CD4-positive, CD25-positive, alpha-beta regulatory T cell (primary cell): Measurements from ENCODE around the gene PLEKHM1. TPM values are rescaled to one million over a fixed set of nuclear protein-coding genes. Genes with fewer than 3 reads are reported as not detected.
A peak's percentile ranks its signal among the peaks of the same experiment; 100 is the strongest.

Experiments
- ATAC-seq, 2 donors: fragments of 150-1000 bp; cut with Tn5 transposase; one replicate each; pipeline ENCODE4 v1.10.0; 2021; ENCODE audit warnings: low read depth in 2 of 2, moderate number of reproducible peaks in 2 of 2, moderate library complexity in 1 of 2
- DNase-seq, 3 donors: peaks; one replicate each; pipeline versions ENCODE4 v3.0.0 to v3.0.0-alpha.2; 2012 to 2022; ENCODE audit warnings: mixed read lengths in 1 of 3
- H3K27ac ChIP-seq: one replicate; pipeline ENCODE4 v1.7.0; 2013; ENCODE audit warnings: mild to moderate bottlenecking, low read length; ENCODE audit not compliant: insufficient read depth, poor library complexity, severe bottlenecking
- H3K27me3 ChIP-seq: one replicate; pipeline ENCODE4 v1.7.0; 2013; ENCODE audit warnings: low read length; ENCODE audit not compliant: control insufficient read depth, insufficient read depth
- H3K36me3 ChIP-seq: one replicate; pipeline ENCODE4 v1.7.0; 2013; ENCODE audit warnings: mild to moderate bottlenecking, low read length, moderate library complexity; ENCODE audit not compliant: control insufficient read depth, insufficient read depth
- H3K4me1 ChIP-seq: 2 replicates; pipeline ENCODE4 v1.7.0; 2013; ENCODE audit warnings: mild to moderate bottlenecking, low read length; ENCODE audit not compliant: insufficient read depth, control insufficient read depth, poor library complexity, severe bottlenecking
- H3K4me3 ChIP-seq: one replicate; pipeline ENCODE4 v1.7.0; 2013; ENCODE audit warnings: low read depth, mild to moderate bottlenecking, low read length, moderate library complexity
- H3K9me3 ChIP-seq, 2 experiments: 1 replicate in 1 of 2; 2 replicates in 1 of 2; pipeline ENCODE4 v1.7.0; 2013; ENCODE audit warnings: low read length in 2 of 2, mild to moderate bottlenecking in 1 of 2, moderate library complexity in 1 of 2; ENCODE audit not compliant: control insufficient read depth in 2 of 2
- H3K27ac Mint-ChIP-seq, 3 donors: one replicate each; pipeline ENCODE4 v1.8.0; 2020 to 2022; ENCODE audit warnings: mild to moderate bottlenecking in 3 of 3, mixed read lengths in 3 of 3, moderate library complexity in 2 of 3
- H3K27me3 Mint-ChIP-seq: one replicate; pipeline ENCODE4 v1.8.0; 2022; ENCODE audit warnings: mild to moderate bottlenecking, mixed read lengths
- H3K36me3 Mint-ChIP-seq: one replicate; pipeline ENCODE4 v1.8.0; 2020; ENCODE audit warnings: mixed read lengths
- H3K4me1 Mint-ChIP-seq, 4 donors: one replicate each; pipeline ENCODE4 v1.8.0; 2020 to 2022; ENCODE audit warnings: mixed read lengths in 4 of 4, mild to moderate bottlenecking in 1 of 4
- H3K4me3 Mint-ChIP-seq, 4 donors: one replicate each; pipeline ENCODE4 v1.8.0; 2020 to 2022; ENCODE audit warnings: mild to moderate bottlenecking in 4 of 4, mixed read lengths in 4 of 4, moderate library complexity in 3 of 4
- H3K9me3 Mint-ChIP-seq, 7 donors: one replicate each; pipeline ENCODE4 v1.8.0; 2020 to 2022; ENCODE audit warnings: mixed read lengths in 7 of 7, mild to moderate bottlenecking in 3 of 7, moderate library complexity in 2 of 7
- polyA plus RNA-seq, 4 donors: library from polyadenylated mRNA; unstranded; fragments of 300-500 nt; fragmentation: Illumina TruSeq; gene quantifications; one replicate each; pipeline ENCODE4 v1.2.3, GENCODE V29; 2021
- total RNA-seq: library from RNA; stranded (reverse); gene quantifications from one replicate; pipeline ENCODE4 v1.2.3, GENCODE V29; 2022

PLEKHM1 gene
- total and polyA plus RNA-seq, 5 donors from 2014 or later: 11.1 to 103 (median 12.5) TPM

GRCh38 chr17:45388604-45389325 is 101.8 kb downstream of the PLEKHM1 start:
- Mint-ChIP-seq H3K9me3 (peaks cover 0 to 3% (median 0%) of the 10 kb centered on the region in 7 donors), H3K4me1 (peaks cover 0 to 16% (median 7%) of the 10 kb centered on the region in 4 donors), H3K36me3 (no peaks in the 10 kb centered on the region), H3K27ac (no peak overlapping the region), H3K4me3 (no peak overlapping the region), H3K27me3 (peaks cover 5% of the 10 kb centered on the region)
- Histone ChIP-seq H3K36me3 (peaks cover 2% of the 10 kb centered on the region), H3K4me3 (no peak overlapping the region), H3K27ac (no peak overlapping the region), H3K9me3 (no peaks in the 10 kb centered on the region), H3K27me3 (peaks cover 4% of the 10 kb centered on the region), H3K4me1 (peaks cover 4% of the 10 kb centered on the region)
- peak in 1 of 3 donors; percentile 70 for DNase-seq
- ATAC-seq: no peak

GRCh38 chr17:45387739-45388138 is 102.8 kb downstream of the PLEKHM1 start:
- Histone ChIP-seq H3K27ac (no peak overlapping the region), H3K4me1 (peaks cover 4% of the 10 kb centered on the region), H3K27me3 (peaks cover 4% of the 10 kb centered on the region), H3K36me3 (no peaks in the 10 kb centered on the region), H3K4me3 (no peak overlapping the region), H3K9me3 (no peaks in the 10 kb centered on the region)
- H3K4me1 Mint-ChIP-seq: peaks cover 0 to 16% (median 7%) of the 10 kb centered on the region in 4 donors
- peaks cover 9% of the 10 kb centered on the region for H3K27me3 Mint-ChIP-seq
- peaks cover 0 to 3% (median 0%) of the 10 kb centered on the region in 7 donors for H3K9me3 Mint-ChIP-seq
- DNase-seq: no peak
- H3K27ac Mint-ChIP-seq: peak overlapping the region in 1 of 3 donors; percentile 78
- peak overlapping the region in 1 of 4 donors; percentile 60 for H3K4me3 Mint-ChIP-seq
- ATAC-seq: no peak
- H3K36me3 Mint-ChIP-seq: no peaks in the 10 kb centered on the region

- no peak overlapping the region for H3K4me3 ChIP-seq
- Mint-ChIP-seq H3K4me1 (peaks cover 0 to 16% (median 5%) of the 10 kb centered on the region in 4 donors), H3K27me3 (peaks cover 9% of the 10 kb centered on the region), H3K36me3 (no peaks in the 10 kb centered on the region), H3K27ac (no peak overlapping the region), H3K9me3 (peaks cover 0 to 3% (median 0%) of the 10 kb centered on the region in 7 donors), H3K4me3 (no peak overlapping the region)
- H3K27me3 ChIP-seq: peaks cover 4% of the 10 kb centered on the region
- no peaks in the 10 kb centered on the region for H3K9me3 ChIP-seq
- H3K36me3 ChIP-seq: no peaks in the 10 kb centered on the region
- DNase-seq: no peak
- no peak for ATAC-seq
- H3K27ac ChIP-seq: no peak overlapping the region
- H3K4me1 ChIP-seq: peaks cover 4% of the 10 kb centered on the region
Measured at GRCh38 chr17:45386178-45386577, 104.3 kb downstream of the PLEKHM1 start.

Other genes starting within 250 kb of the PLEKHM1 start
- 0.20 TPM for gene SPATA32, start 228.6 kb downstream of the PLEKHM1 start, total RNA-seq
- under 1 TPM in 2 of 4 donors, not detected in 2; 0.36 to 0.60 TPM for gene SPATA32, start 228.6 kb downstream of the PLEKHM1 start, polyA plus RNA-seq
- 61.3 TPM for gene MAP3K14, start 173.7 kb downstream of the PLEKHM1 start, total RNA-seq
- gene MAP3K14, start 173.7 kb downstream of the PLEKHM1 start, polyA plus RNA-seq: 1 to 10 TPM; 5.9 to 7.9 (median 6.7) TPM
- gene ARHGAP27, start 57.9 kb downstream of the PLEKHM1 start, total RNA-seq: 78.5 TPM
- gene ARHGAP27, start 57.9 kb downstream of the PLEKHM1 start, polyA plus RNA-seq: 10 to 100 TPM; 23.9 to 27.7 (median 25.6) TPM